Uterus (tissue), 2 donors: ENCODE measurements around the gene PDK4.

Experiments used
- CTCF ChIP-seq, 4 experiments: fragments of 200-600 bp in 2 of 4; fragments of 450-650 bp in 2 of 4; sonication (generic) in 2 of 4; IDR thresholded peaks; one replicate each; pipeline ENCODE4 v1.5.1; 2016 to 2019; ENCODE audit warnings: antibody characterized with exemption in 4 of 4, mild to moderate bottlenecking in 2 of 4, moderate library complexity in 1 of 4
- POLR2A ChIP-seq, 2 donors: fragments of 450-650 bp; IDR thresholded peaks; one replicate each; pipeline ENCODE4 v1.6.1; 2016; ENCODE audit warnings: antibody characterized with exemption in 2 of 2, mild to moderate bottlenecking in 1 of 2, moderate library complexity in 1 of 2

DNA sequence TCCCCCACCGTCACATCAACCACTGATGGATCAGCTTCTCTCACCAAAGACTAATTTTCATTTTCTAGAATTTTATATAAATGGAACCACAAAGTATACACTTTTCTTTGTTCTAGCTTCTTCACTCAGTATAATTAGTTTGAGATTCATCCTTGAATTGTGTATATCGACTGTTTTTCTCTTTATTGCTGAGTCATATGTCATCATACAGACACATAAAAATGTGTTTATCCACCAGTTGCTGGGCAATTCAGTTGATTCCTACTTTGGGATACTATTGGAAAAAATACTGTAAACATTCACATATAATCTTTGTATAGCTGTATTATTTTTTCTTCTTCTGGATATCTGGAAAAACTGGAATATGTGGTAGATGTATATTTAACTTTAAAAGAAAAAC, 26.6 kb downstream of the PDK4 start:
- no peak for TF ChIP-seq CTCF (IDR thresholded peaks at IDR 0.05)
- TF ChIP-seq POLR2A (IDR thresholded peaks at IDR 0.05): no peak
